HG02885 (cell line): ENCODE results near the gene SERINC4.

ENCODE experiments used
- ATAC-seq: cut with Tn5 transposase; IDR thresholded peaks from one replicate; pipeline ENCODE4 v1.9.1; 2021; ENCODE audit warnings: mild to moderate bottlenecking; ENCODE audit not compliant: unreplicated experiment, poor library complexity

The SERINC4 gene

DNA sequence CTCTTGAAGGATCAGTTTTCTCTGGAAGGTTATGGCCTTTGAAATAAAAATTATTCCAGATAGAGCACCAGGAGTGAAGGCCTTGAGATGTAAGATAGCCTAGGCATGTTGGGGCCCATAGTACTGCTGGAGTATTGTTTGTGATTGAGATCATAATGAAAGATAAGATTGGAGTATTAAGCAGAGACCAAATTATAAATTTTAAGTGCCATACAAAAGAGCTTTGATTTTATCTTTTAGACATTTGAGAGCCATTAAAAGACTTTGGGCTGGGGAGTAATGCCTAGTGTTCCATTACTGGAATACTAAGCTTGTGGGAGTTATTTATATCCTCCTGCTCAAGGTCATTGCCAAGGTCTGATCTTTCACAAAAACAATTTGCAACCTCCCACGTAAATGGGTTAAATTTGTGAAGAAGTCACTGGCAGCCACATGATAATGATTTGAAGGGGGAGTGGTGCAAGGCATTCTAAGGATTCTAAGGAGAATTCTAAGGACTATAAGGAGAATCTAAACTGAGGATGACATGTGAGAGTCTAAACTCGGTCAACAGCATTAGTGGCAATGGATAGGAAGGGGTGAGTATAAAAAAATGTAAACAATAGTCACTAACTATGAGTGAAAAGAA is 36.1 kb downstream of the SERINC4 start:
- ATAC-seq, result no peak

DNA sequence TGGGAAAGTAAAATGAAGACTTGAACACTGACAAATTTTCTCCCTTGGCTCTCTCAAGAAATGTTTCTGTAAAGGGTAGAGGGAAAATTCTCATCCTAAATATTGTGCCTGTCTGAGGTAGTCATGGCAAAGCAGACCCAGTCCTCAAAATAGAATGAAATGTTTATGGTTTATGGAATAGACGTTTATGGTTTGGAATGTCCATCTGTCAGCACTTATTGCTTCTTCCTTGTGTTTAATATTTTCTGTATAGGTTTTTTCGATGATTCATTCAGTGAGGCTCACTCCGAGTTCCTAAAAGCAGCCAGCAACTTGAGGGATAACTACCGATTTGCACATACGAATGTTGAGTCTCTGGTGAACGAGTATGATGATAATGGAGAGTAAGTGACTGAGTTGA is 37.2 kb downstream of the SERINC4 start:
- ATAC-seq, result no peak

DNA sequence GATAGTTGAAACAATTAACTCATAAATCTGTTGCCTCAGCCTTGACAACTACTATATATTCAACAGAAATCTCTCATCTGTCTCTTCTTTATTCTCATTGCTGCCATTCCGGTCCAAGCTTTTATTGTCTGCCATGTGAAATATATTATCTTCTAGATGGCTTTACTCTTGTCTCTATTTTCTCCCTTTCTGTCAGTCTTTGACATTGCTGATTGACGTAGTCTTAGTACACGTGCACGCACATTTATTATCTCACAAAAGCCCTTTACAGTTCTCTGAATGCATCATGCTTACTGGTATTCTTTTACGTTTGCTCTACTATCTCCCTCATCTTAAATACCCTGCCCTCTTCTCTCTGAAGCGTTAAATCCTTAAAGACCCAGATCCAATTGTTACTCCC is 48.1 kb downstream of the SERINC4 start:
- ATAC-seq, result no peak

DNA sequence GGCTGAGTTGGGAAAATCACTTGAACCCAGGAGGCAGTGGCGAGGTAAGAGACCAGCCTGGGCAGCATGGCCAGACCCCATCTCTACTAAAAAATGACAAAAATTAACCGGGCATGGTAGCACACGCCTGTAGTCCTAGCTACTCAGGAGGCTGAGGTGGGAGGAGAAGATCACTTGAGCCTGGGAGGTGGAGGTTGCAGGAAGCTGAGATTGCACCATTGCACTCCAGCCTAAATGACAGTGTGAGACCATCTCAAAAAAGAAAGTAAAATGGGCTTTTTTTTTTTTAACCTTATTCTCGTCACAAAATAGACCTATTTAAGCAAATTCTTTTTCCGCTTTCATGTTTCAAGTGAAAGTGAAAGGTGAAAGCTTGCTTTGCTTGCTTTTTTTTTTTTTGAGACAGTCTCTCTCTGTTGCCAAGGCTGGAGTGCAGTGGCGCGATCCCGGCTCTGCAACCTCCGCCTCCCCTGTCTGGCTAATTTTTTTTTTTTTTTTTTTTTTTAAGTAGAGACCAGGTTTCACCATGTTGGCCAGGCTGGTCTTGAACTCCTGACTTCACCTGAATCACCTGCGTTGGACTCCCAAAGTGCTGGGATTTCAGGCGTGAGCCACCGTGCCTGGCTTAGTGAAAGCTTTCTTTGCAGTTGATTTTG is 50.2 kb downstream of the SERINC4 start:
- ATAC-seq, result peak; percentile 43

DNA sequence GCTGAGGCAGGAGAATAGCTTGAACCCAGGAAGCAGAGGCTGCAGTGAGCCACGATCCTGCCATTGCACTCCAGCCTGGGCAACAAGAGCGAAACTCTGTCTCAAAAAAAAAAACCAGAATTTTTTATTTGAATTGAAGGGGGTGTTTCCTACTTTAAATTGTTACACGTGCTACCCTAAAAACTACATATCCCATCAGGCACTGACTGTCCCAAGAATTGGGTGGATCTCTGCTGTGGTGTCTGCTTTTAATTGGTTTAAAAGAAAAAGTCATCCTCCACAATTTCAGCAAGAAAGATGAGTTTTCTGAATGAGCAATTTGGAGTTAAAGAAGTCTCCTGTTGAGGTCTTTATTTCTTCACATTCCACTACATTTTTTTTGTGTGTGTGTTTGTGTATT is 51.6 kb downstream of the SERINC4 start:
- no peak for ATAC-seq

DNA sequence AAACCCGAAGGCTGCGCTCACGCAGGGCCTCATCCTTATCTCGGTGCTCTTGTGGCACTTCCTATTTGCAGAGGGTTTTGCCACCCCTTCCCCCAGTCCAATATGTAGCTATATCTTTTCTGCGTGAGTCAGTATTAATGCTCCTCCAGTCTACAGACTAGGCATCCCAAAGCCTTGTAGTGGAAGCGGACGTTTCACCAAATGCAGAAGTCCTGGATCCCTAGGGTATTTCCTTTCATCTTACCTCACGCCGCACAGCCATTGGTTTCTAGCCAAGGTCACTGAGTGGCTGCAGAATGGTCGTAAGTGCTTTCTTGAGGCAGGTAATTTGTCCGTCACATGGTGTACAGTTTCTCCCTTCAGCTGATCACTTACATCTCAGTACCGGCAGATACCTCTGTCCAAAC is 53.1 kb downstream of the SERINC4 start:
- peak; percentile 13 for ATAC-seq

DNA sequence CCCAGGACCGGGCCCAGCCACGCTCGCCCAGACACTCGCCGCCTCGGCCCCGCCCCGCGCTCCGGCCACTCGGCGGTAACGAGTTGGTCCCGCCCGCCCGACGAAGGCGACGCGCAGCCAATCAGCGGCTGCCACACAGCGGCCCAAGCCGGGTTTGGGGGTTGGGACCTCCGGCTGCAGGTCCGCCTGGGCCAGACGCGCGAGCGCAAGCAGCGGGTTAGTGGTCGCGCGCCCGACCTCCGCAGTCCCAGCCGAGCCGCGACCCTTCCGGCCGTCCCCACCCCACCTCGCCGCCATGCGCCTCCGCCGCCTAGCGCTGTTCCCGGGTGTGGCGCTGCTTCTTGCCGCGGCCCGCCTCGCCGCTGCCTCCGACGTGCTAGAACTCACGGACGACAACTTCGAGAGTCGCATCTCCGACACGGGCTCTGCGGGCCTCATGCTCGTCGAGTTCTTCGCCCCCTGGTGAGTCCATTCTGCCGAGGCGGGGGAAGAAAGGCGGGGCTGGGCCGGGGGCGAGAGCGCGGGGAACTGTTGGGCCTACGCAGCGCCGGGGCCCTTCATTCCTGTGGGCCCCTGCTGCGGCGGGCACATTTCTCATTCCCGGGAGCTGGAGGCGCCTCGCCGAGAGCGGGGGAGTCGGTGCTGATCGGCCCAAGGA is 53.6 kb downstream of the SERINC4 start, which contains the start of gene PDIA3:
Gene PDIA3, plus strand, starts transcription at position 194 of the 658 bp plus-strand sequence. Its CDS starts 102 bp downstream, at position 296.
- ATAC-seq, result peak; percentile 81
